T-helper 22 cell (primary cell): ENCODE results near the gene AGPAT3.

Experiments used
- DNase-seq: peaks from one replicate; pipeline ENCODE4 v3.0.0-alpha.2; 2020; ENCODE audit warnings: low read depth

Gene AGPAT3

DNA sequence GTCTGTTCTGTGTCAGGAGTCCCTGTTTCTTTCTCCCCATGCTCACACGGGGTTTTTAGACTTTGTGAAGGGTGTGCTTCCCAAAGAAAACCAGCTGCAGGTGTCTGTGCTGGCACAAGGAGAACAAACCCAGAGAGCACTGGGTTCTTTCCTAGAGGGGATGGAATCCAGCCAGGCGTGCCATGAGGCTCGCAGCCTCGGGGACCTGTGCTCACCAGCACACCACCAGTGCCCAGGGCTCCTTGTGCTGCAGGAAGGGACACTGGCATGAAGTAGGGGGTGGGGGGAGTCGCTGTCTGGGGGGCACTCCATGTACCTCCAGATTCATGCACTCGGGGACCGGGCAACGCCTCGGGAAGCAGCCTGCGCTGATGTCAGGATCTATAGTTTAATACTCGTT lies 57.9 kb downstream of the AGPAT3 start:
- no peak for DNase-seq

DNA sequence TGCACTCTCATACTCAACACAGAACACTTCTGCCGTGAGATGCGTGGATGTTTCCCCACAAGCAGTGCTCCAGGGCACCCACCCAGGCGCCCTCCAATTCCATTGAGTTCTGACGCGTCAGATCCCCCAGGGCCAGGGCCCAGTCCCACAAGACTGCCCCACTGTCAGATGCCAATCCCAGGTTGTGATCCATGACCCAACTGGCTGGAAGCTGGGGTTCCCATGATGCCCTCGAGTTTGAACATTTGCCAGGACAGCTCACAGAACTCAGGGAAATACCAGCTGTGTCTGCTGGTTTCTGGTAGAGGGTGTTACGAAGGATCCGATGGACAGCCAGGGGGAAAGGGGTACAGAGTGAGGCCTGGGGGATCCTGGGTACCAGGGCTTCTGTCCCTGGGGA lies 58.4 kb downstream of the AGPAT3 start:
- no peak for DNase-seq

DNA sequence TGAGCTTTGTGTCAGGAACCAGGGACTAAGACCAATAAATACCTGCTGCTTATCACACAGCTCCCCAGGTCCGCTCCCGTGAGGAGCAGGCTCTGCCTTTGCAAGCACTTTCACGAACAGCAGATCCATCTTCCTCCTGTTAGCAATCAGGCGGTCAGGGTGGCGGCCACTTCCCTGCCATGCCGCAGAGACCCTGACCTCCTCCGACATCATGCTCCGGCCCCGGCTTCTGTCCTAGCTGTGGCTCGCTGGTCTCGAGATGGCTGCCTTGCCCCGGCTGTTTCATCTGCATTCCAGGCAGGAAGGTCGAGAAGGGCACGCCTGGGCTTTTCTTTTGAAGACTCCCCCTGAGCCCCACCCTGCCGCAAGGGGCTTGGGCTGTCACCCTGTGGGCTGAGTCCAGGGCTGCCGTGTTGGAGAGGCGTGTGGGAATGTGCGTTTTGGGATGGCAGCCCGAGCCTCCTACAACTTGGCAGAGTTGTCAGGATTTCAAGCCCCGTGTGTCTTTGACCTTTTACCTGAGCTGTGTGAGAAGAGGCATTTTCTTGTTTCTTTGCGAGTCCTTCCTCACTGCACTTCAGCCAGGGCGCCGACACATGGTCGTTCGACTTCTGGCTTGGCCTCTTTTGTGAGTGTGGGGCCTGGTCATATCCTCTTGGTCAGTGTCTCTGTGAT lies 59.5 kb downstream of the AGPAT3 start:
- DNase-seq = no peak

DNA sequence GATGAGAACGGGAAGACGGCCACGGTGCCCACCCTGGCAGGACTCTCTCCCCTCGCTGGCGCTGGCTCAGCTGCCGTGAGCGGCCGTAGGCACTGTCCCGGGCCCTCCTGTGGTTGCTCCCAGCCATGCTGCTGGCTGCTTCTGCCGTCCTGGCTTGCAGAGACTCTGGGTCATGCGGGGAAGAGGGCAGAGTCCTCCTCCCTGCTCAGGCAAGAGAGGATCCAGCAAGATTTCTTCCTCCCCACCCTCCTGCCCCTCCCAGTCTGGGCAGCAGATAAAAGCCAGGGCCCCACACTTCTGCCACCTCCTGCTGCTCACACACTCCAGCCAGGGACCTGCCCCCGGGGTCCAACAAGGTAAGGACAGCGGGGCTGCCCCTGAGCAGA lies 60.1 kb downstream of the AGPAT3 start:
- no peak for DNase-seq

DNA sequence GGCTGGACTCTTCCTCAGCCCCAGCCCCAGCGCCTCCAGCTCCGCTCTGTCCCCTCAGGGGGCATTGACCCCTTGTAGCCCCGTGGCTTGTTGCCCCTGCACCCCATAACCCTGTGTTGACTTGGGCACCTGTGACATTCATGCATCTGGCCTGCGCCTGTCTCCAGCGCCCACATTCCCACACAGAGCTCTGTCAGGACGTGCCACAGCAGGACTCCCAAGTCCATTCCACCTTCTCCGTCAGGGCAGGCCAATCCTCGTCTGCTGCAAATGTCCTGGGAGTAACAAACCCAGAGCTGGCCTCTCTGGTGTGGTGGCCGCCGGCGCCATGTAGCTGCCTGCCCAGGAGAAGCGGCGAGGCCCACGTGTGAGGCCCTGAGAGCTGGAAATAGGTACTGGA lies 60.6 kb downstream of the AGPAT3 start:
- DNase-seq = no peak

DNA sequence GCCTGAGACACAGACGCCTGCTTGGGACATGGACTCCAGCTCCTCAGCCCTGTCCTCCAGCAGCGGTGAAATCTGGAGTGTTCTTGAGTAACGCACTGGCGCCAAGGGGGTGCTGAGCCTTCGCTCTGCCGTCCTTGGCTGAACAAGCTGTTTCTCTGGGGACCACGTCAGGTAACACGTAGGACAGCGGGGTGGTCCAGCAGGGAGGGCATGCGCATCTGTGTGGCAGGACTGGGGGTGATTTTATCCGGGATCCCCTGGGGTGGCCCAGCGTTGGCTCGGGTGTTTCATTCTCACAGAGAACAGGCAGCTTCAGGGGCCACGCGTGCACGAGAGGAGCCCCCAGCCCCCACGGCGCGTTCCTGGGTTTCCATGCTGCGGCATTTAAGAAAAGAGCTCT lies 61.2 kb downstream of the AGPAT3 start:
- no peak for DNase-seq

DNA sequence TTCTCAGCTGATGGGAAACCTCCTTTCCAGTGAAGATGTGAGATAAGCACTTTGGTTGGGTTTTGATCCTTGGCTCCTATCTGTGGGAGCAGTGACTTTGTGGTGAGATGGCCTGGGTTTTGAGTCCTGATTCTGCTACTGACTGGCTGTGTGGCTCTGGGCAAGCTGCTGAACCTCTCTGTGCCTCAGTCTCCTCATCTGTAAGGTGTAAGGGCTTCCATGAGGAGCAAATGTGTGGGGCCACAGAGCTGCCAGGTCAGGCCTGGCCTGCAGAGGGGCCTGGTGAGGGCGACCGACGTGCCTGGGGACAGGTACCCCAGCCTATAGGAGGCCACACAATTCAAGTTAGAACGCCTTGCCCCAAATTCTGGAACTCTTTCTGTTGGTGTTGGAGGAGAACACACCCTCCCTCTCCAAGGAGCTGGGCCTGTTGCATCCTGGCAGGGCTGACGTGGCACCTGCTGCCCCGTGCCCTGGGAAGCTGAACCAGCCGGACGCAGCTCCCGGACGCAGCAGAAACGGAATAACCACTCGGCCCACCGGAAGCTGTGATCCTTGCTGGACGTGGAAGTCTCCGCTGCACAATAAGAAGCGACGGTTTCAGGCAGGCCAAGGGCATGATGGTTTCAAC lies 62.7 kb downstream of the AGPAT3 start:
- no peak for DNase-seq

DNA sequence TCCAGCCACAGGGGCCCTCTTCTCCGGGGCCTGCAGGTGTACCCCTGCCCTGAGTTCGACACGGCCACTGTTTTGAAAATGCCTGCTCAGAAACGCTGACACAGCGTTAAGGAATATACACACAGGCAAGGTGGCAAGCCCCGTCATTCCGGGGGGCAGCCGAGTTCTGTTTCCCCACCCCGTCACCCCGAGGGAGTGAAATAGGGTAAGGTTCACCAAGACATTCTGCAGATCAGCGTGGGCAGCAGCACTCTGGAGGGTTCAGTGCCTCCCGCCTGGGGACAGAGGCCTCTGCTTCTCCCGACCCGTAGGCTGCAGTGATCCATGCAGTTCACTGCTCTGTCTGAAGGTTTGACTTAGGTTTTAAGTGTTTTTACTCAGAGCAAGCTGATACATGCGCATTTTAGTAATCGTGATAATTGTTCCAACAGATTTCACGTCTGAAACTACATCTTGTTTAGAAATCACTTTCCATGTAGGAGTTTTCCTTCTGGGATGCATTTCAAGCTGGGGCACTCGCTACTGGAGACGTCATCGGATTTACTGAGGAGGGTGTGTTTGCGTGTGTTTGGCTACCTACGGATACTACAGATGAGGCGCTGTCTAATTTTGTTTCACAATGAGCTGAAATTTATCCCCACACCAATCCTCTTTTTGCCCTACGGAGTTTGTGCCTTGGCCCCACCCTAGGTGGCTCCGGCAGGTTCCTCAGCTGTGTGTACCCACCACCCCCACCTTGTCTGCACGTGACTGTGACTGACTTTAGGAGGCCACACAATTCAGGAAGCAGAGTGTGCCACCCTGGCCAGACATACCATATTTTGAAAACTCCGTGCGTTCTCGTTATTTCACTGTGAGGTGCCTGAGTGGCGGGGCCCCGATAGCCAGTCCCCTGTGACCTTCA lies 63.5 kb downstream of the AGPAT3 start:
- DNase-seq = no peak

DNA sequence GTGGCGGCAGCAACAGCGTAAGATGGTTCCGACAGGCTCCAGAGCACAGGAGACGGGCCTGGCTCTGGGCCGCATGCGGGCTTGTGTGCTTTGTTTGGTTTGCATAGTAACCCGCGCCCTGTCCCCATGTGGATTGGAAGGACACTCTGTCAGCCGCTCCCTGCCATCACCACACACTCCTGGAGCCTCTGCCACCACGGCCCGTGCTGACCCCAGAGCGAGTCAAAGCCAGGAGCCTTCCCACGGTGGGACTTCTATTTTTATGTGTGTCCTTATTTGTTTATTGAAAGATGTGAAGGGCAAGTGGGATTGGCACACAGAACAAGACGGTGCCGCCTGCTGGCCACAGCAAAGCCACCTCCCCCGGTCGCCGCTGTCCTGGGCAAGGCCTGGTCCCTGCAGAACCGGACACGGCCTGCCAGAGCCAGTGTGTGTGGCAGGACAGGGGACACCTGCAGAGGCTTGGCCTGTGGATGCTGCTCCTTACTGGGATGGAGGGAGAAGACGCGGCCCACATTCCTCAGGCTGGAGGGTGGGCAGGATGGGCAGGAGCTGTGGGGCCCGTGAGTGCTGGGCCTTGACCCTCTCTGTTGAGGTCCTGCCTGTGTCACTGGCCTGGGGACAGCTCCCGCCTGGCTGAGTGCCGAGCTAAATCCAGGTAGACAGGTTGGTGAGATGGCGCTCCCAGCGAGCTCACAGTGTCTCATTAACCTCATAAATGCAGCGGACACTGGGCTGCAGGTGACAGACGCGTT lies 64.4 kb downstream of the AGPAT3 start:
- DNase-seq = no peak

DNA sequence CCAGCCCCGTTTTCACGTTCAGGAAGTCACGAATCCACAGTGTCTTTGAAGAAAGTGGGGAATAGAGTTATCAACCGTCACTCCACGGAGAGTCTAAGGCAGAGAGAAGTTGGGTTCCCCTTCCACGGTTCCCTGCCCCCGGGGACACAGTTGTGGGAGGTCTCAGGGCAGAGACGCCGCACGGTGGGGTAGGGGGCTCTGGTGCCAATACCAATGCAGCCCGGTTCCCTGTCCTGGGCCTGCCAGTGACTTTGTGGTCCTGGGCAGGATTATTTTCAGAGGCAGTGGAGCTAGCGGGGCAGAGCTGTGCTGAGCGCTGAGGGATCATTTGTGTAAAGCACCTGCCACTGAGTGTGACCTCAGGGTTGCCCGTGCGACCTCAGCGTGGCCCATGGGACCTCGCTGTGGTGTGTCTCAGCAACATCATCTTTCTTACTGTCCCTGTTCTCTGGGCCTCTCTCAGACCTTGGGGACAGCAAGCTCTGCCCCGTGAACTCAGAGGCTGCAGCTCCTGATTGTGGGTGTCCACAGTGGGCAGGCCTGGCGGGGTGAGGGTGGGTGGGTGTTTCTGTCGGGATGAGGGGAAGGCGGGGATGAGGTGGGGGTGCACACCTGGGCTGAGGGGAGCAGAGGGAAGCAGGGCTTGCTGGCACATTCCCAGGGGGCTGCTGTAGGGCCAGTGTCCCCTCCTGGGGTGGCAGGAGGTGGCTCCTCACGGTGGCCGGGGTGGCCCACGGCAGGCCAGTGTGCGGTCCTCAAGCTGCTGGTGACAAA lies 65.2 kb downstream of the AGPAT3 start:
- no peak for DNase-seq

DNA sequence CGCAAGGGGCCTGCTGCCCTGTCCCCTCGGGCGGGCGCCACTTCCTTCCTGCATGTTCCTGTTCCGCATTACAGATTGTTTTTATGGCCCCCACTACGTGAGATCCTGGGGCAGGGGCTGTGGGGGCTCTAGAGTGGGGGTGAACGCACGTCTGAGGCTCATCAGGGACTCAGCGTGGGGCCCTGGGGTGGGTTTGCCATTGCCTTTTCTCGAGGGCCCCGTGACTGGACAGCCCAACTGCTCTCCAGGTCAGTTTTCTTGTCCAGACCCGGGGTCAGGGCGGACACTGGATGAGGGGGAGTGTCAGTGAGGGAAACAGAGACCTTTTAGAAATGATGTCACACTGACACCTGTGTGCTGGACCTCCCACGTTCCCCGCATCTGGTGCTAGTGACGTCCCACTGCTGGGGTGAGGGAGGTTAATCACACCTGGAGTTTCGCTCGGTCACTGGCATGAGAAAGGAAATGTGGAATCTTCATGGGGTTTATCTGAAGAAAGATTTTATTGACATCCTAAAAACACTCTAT lies 65.9 kb downstream of the AGPAT3 start:
- DNase-seq = no peak

DNA sequence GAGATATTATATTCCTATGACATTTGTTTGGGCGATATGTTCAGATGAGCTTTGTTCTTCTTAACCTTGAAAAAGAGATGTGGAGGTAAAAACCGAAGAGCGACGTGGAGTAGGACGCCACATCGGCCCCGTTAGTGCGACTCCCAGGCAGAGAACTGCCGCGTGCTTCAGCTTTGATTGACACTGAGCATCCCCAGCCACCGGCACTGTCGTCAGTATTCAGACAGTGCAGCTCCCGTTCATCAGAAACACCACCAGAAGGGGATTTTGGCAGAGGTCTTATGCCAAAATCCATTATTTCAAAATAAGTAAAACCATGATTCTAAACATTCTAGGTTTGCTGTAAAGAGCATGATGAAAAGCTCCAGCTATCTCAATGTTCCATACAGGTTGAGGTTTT lies 66.5 kb downstream of the AGPAT3 start:
- DNase-seq = no peak

DNA sequence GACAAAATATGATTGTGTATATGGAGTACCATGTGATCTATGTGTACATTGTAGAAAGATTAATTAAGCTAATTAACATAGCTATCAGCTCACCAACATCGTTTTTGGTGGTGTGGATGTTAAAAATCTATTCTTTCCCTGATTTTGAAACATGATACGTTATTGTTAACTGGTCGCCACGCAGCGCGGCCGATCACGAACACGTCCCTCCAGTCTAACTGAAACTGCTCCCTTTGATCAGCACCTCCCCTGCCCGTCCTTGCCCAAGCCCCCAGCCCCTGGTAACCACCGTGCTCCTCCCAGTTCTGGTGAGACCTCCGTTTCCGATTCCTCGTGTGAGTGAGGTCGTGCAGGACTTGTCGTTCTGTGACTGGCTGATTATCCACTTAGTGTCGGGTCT lies 67.0 kb downstream of the AGPAT3 start:
- no peak for DNase-seq

DNA sequence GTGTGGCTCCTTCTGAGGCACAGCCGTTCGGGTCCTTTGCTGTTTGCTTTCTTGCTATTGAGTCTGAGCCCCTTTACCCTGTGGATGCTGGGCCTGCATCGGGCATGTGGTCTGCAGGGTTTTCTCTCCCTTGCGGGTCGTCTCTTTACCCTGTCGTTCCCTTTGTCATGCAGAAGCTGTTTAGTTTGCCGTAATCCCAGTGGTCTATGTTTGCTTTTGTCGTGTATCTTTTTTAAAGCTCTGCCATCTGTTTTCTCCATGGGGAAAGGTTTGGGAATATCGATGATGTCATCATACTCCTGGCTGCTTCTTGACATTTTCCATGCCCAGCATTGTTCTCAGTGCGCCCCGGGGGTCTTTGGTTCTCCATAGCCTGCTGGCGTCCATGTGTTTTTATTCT lies 68.2 kb downstream of the AGPAT3 start:
- DNase-seq = no peak

DNA sequence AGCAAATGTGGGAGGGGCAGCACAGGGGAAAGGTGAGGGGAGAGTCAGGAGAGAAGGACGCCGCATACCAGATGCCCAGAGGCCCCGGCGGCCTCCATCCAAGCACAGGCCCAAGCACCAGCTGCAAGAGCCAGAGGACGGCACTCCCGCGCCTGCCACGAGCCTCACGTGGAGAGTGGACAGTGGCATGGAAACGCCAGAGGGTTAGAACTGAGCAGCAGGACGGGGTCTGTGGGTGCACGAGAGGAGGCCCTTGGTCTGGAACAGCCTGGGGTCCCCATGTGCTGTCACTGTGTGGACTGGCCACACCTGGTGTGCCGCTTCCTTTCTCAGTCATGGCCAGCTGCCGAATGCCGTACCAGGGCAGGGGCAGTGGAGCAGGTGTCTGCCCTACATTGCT lies 68.7 kb downstream of the AGPAT3 start:
- no peak for DNase-seq

DNA sequence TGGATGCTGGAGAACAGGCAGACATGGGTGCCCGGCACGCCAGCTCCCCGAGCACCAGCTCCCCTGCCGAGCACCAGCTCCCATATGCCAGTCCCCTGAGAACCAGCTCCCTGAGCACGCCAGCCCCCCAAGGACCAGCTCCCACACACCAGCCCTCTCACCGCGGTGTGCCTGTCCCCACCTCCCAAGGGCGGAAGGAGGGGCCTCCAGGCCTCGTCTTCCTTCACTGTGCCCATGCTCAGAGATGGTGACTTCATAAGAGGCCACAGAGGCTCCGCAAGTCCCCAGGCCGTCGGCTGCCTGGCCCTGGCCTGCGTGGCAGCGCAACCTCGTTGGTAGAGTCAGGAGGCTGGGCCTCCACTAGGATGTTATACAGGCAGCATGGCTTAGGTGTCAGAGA lies 69.1 kb downstream of the AGPAT3 start:
- DNase-seq = no peak

DNA sequence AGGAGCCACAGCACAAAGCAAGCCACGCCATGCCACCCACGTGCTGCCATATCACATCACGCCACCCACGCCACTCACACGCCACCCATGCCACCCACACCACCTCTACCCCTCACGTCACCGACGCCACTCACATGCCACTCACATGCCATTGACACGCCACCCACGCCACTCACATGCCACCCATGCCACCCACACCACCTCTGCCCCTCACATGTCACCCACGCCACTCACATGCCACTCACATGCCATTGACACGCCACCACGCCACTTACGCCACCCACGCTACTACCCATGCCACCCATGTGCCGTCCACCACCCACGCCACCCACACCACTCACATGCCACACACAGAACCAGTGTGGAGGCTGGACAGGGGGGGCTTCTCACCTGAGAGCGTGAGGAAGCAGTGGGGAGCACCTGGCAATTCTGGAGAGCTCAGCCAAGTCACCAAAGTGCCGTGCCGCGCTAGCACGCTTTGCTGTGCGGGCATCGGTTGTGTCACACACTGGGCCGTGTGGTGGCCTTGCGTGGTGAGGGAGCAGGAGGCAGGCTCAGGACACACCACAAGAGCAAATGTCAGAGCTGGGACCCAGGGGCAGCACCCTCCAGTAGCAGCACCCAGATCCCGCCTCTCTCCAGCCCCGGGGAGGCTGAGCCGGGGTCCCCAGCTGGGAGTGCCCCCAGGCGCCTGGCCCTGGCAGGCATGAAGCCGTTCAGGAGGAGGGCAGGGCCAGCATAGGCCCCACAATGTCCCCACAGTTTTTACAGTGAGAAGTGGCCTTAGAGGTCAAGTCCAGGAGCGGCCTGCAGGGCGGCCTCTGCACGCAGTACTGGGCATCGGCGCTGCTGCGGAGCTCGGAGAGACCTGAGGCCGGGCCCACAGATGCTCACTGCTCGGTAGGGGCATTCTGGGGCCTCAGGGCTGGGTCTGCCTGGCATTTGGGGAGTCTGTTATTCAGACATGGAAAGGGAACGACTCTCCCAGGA lies 70.0 kb downstream of the AGPAT3 start:
- no peak for DNase-seq

DNA sequence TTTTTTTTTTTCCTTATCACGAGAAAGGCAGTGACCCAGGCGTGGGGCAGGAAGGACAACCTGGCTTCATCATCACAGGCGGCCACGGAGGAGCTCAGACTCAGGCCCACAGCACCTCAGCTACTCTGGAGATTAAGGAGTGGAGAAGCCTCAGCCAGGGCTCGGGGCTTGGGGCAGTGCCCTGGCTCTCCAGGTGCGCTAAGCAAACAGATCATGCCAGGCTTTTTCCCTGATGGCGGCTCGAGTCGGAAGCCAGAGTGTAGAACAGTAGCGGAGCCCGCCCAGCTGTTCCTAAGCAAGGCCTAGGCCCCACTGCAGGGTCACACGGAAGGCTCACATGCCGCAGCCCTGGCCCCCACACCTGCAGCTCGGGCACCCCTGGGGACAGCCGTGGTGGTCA lies 70.7 kb downstream of the AGPAT3 start:
- DNase-seq = no peak

DNA sequence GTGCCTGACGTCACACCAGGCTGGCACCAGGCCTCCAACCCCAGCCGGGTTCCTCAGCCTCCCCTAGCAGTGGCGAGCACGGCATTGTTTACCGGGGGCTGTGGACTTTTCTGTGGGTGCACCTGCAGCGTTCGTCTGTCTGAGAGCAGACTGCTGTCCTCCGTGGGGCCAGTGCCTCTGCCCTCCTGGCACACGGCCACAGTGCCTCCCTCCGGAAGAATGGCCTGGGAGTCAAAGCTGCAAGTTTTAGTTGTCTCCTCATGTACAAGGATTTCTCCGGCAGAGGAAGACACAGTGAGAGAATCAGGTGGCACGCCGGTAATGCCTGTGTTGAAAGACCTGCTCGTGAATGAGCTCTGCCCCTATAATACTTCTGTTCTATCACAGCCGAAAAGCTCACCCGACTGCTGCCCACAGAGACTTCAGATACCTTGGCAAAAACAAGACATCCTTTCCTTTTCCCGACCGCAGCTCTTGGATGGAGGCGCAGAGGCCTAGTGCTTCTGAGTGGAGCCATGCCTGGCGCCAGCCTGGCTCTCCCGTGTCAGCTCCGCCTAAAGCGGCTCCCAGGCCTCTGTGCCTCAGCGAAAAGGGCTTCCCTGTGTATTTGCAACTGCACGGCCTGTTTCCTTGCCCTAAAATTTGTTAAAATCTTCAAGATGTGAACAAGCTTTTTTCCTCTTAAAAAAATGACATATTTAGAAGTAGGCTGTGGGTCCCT lies 71.4 kb downstream of the AGPAT3 start:
- no peak for DNase-seq
